Subcutaneous adipose tissue (tissue), 4 donors: ENCODE results near the gene JUNB. TPM values are rescaled to one million over a fixed set of nuclear protein-coding genes. Genes with fewer than 3 reads are reported as not detected.

Experiments
- total RNA-seq, 4 donors: library from RNA; depleted of rRNA; stranded (reverse); fragments of >200 nt; gene quantifications; one replicate each; pipeline ENCODE4 v1.1.0, GENCODE V29; 2016
- TF ChIP-seq, protein P1 (sequence below): fragments of 450-650 bp; IDR thresholded peaks from one replicate; pipeline ENCODE4 v1.5.1; 2016; ENCODE audit warnings: low read depth, mild to moderate bottlenecking, control low read depth, antibody characterized with exemption, moderate library complexity

Gene JUNB
- total RNA-seq, 4 donors from 2014 or later, result 77.6 to 304 (median 155) TPM

DNA sequence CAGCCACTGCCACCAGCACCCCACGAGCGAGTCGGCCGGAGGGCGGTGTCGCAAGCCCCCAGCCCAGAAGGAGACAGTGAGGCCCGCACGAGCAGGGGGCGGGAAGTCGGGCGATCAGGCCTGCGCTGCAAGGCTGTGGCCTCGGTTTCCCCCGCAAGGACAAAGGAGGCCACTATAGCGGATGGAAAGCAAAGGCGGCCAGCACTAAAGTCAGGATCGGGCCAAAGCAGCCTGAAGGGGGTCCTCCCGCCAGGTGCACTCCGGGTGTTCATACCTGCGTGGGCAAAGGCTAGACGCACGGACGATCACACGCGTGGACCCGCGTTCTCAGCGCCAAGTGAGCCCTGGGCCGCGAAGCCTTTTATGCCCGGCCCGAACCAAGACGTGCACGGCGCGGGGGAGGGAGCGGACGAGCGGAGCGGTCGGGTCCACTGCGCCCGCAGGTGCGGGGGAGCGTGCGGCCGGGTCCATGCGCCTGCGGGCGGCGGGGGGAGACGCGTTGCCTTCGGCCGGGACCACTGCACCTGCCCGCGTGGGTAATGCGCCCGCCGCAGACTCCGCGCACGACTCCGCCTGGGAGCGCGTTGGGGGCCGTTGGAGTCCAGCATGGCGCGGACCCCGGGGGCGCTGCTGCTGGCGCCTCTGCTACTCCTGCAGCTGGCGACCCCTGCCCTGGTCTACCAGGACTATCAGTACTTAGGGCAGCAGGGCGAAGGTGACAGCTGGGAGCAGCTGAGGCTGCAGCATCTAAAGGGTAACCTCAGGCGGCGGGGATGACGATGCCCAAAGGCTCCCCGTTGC, 10.4 kb downstream of the JUNB start, which contains the start of the genes PRDX2 and THSD8:
Gene PRDX2 (minus strand): TSS at position 335 of the 801 bp plus-strand sequence. CDS start 539 bp downstream, outside the sequence.
Gene THSD8 (plus strand): TSS at position 604 of the 801 bp plus-strand sequence. CDS start 3 bp downstream, at position 607.
- TF ChIP-seq, protein P1, sequence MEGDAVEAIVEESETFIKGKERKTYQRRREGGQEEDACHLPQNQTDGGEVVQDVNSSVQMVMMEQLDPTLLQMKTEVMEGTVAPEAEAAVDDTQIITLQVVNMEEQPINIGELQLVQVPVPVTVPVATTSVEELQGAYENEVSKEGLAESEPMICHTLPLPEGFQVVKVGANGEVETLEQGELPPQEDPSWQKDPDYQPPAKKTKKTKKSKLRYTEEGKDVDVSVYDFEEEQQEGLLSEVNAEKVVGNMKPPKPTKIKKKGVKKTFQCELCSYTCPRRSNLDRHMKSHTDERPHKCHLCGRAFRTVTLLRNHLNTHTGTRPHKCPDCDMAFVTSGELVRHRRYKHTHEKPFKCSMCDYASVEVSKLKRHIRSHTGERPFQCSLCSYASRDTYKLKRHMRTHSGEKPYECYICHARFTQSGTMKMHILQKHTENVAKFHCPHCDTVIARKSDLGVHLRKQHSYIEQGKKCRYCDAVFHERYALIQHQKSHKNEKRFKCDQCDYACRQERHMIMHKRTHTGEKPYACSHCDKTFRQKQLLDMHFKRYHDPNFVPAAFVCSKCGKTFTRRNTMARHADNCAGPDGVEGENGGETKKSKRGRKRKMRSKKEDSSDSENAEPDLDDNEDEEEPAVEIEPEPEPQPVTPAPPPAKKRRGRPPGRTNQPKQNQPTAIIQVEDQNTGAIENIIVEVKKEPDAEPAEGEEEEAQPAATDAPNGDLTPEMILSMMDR, result no peak

DNA sequence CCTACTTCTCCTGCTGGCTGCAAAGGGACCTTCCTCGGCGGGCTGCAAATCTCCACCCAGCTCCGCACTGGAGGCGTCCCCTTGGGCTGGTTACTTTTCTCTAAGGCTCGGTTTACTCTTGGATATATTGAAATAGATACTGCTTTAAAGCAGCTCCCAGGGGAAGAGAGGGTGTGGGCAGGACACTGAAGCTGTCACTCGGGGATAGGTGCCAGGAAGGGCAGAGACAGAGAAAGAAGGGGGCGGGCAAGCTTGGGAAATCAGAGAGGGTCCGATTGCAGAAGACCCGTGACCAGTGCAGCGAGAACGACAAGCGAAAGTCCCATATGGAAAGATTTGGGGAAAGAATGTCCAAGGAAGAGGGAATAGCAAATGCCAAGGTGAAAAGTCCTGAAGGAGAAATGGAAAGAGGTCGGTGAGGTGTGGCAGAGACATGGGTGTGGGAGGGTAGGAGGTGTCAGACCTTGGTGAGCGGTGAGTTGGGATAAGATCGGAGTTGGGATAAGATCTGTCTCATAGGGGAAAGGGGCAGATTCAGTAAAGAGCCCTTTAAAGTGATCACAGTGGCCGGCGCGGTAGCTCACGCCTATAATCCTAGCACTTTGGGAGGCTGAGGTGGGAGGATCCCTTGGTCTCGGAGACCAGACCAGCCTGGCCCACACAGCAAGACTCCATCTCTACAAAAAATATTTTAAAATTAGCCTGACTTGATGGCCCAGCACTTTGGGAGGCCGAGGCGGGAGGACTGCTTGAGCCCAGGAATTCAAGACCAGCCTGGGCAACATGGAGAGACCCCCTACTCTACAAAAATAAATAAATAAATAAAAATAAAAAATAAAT, 11.2 kb downstream of the JUNB start:
- TF ChIP-seq, protein P1, result no peak

DNA sequence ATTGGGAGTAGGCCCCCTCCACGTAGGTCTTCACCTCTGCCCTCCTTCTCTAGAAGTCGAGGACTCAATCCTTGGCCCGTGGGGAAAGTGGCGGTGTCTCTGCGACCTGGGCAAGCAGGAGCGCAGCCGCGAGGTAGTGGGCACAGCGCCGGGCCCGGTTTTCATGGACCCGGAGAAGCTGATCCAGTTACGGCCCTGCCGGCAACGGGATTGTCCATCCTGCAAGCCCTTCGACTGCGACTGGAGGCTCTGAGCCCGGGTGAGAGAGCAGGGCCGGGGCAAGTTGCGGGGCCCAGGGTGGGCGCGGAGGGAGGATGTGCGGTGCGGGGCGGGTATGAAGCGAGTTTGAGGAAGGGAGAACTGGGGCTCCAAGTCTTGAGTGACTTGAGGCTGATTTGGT, 12.8 kb downstream of the JUNB start:
- TF ChIP-seq, protein P1, result no peak

DNA sequence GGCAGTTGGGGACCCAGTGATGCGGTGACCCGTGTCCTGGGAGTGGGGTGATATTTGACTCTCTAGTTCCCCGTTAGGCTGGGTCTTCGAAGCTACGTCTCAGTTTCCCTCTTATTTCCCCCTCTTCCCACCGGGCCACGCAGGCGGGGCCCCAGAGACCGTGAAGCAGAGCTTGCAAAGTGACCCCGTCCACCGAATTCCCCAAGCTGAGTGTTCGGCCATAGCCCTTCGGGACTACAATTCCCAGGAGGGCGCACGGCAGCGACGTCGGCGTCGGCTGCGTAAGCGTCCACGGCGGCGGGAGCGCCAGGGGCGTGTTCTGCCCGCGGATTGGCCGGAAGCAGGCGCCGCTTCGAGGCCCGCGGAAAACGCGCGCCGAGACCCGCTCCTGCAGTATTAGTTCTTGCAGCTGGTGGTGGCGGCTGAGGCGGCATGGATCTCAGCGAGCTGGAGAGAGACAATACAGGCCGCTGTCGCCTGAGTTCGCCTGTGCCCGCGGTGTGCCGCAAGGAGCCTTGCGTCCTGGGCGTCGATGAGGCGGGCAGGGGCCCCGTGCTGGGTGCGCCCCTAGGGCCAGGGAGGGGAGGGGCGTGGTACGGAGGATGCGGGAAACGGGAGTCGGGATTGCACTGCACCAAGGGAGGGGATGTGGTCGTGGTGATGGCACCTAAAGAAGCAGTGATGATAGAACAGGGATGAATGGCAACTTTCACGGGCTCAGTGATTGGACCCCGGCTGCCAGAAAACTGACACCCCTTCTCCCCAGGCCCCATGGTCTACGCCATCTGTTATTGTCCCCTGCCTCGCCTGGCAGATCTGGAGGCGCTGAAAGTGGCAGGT, 15.2 kb downstream of the JUNB start, which contains the start of gene RNASEH2A:
Gene RNASEH2A (plus strand): TSS at position 343 of the 840 bp plus-strand sequence. CDS start 90 bp downstream, at position 433.
- TF ChIP-seq, protein P1, result no peak

DNA sequence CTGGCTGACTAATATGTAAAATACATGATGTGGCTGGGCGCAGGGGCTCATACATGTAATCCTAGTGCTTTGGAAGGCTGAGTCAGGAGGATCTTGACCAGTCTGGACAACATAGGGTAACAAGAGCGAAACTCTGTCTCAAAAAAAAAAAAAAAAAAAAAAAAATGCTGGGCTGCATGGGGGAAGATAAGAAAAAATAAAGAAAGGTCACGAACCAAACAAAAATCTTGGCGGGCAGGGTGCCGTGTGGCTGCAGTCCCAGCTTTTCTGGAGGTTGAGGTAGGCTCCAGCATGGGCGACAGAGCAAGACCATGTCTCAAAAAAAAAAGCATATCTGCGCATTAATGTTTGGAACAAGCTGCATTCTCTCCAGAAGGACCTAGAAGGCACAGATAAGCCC, 23.8 kb downstream of the JUNB start:
- TF ChIP-seq, protein P1, result no peak

DNA sequence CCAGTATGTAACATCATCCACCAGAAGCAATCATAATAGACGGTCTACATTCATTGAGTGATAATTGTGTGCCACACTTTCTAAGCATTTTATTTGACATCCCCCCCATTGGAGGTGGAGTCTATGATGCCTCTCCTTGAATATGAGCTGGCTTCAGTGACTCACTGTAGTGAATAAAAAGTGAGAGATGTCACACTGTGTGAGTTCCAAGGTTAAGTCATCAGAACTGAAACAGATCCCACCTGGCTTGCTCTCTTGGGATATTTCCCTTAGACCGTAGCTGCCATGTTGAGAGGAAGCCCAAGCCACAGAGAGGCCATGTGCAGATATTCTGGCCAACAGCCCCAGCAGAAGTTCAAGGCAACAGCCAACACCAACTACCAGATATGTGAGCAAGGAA, 30.5 kb downstream of the JUNB start:
- TF ChIP-seq, protein P1, result no peak
